ENCODE results near the gene SENP7.
A peak's percentile ranks its signal among the peaks of the same experiment; 100 is the strongest.

Gene SENP7

DNA sequence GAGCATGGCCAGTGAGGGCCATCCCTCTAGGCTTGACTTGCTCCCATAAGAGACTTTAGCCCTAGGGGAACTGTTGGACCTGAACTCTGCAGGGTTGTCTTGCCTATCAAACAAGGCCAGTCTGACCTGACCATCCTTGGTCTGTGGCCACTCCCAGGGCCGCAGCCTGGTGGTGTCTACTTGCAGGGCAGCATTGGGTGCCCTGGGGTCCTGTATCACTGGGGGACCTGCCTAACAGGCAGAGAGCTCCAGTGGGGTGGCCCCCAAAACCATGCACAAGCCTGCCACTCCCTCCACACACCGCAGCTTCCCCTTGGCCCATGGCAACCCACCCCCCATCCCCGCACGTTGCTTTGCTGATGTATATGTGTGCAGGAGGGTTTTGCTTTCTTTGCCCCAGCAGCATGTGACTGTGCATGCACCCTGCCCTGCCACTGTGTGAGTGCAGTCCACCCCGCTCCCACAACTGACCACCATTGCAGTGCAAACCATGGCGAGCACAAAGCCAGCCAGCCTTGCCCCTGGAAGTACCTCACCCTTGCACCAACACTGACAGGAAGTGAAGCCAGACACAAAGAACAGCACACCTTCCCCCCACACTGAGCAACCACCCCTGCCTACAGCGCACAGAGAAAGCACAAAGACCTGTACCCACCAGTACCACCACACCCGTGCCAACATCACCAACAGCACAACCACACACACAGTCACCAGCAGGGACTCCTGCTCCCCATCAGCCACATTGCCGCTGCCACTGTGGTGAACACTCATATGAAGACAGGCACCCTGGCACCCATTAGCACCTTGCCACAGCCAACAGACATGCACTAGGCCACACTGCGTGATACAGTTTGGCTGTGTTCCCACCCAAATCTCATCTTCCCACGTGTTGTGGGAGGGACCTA lies 88.8 kb downstream of the SENP7 start:
- DNase-seq, result no peak

DNA sequence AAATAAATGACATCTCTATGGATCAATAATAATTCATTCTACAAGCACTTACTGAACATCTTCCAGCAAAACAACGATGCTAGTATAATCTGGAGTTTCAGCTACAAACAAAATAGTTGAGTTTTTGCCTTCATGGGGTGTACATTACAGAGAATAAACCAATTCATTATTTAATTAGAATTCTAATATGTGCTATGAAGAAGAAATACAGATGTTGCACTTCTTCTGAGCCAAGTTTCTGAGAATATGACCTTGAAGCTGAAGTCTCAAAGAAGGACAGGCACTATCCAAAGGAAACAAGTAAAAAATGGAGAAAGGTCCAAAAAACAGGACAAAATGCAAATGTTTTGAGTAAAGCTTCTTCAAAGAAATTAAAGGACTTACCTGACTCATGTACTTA lies 94.2 kb downstream of the SENP7 start:
- DNase-seq, result no peak

DNA sequence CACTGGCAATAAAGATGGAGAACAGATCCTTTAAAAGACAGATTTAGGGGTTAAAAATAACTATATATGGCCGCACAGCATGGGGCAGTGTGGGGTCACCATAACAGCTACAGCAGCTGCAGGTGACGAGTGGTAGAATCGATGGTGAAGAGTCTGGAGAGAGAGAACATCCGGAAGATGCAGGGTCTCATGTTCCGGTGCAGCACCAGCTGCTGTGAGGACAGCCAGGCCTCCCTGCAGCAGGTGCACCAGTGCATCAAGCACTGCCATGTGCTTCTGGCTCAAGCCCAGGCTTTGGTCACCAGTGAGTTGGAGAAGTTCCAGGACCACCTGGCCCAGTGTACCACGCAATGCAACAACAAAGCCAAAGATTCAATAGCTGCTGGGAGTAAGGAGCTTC lies 98.9 kb downstream of the SENP7 start:
- no peak for DNase-seq

DNA sequence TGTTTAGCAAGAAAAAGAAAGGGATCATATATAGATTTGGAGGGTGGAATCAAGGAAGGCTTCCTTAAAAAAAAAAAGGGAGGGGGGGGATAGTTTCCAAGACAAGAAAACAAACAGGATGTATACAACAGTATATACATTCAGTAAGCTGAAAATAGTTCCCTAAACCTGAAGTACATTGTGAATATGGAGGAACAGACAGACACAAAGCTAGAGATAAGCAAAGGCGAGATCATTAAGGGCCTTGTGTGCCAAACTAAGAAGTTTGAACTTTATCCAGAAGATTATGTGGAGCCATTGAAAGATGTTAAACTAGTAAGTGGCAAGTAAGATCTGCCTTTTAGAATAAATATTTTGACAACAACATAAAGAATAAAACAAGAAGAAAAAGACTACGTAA lies 99.4 kb downstream of the SENP7 start:
- DNase-seq, result no peak

DNA sequence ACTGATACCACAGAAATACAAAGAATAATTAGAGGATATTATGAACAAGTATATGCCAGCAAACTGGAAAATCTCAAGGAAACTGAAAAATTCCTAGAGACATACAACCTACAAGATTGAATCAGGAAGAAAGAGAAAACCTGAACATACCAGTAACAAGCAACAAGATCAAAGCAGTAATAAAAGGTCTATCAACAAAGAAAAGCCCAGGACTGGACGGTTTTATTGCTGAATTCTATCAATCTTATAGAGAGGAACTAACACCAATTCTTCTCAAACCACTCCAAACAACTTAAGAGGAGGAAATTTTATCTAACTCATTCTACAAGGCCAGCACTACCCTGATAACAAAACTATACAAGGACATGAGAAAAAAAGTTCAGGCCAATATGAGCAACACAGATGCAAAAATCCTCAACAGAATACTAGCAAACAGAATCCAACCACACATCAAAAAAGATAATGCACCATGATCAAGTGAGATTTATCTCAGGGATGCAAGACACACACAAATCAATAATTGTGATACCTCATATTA lies 121.5 kb downstream of the SENP7 start:
- no peak for DNase-seq

DNA sequence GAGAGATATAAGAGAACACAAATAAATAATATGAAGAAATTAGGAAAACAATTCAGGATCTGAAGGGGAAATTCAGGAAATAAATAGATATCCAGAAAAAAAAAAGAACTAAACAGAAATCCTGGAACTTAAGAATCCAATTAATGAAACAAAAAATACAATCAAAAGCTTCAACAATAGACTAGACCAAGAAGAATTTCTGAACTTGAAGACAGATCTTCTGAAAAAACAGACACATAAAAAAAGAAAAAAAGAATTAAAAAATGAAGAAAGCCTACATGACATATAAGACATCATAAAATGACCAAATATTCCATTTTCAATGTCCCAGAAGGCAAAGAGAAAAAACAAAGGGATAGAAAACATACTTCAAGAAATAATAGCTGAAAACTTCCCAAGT lies 124.3 kb downstream of the SENP7 start:
- DNase-seq, result no peak

DNA sequence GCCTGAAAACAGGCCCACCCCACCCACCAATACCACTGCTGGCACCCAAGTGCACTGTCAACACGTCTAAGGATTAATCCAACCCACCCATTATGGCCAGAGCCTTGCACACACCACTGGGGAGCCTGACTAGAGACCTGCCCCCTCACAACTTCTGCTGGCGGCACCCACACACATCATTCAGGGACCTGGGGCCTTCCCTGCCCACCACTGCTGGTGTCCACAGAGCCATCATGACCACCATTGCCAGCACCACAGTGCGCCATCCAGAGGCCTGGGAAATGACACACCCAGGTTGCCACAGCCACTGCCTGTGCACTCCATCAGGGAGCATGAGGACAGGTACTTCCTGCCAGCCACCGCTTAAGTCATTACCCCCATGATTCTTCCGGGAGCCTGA lies 125.7 kb downstream of the SENP7 start:
- DNase-seq, result no peak

DNA sequence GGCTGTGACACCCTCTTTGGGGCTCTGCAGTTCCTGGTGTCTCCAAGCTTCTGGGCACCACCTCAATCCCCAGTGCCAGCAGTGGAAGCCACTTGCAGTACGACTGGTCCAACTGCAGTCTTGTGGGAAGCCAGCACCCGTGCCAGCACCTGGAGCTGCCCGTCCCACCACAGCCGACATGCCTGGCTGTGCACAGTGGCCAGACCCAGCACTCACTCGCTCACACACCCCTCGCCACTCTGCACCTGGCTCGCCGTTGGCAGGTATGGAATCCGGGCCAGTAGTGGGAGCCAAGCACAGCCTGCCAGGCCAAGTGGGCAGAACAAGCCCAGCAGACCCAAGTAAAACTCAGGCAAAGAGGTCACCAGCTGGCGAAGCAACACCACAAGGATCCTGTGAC lies 128.6 kb downstream of the SENP7 start:
- DNase-seq, result no peak

DNA sequence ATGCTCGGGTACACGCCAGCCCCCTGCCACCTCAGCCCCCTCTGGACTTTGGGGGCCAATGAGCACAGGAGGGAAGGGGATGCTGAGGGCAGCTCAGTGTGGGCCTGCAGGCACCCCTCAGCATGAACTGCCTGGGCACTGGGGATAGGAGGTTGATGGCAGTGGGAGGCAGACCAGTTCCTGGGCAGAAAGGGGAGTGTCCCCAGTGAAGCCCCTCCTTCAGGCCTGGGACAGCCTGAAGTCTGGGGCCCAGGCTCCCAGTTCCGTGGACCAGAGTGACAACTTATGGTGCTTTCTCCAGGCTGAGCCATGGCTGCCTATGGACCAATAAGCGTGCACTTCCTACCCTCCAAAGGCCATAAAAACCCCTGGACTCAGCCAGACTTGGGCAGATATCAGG lies 129.4 kb downstream of the SENP7 start:
- DNase-seq, result no peak

DNA sequence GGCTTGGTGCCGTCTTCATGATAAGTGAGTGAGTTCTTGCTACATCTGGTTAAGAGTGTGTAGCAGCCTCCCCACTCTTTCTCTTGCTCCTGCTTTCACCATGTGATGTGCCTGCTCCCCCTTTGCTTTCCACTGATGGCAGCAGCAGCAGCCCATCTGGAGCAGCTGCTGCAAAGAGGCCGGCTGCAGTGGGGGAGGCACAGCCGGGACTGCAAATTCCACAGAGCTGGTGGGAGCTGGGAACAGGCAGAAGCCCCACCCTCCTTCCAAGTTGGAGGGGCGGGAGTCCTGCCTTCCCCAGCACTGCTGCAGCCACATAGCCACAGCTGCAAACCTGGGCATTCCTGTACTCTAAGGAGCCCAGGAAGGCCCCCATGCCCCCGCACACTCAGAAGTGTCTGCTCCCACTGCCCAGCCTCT lies 129.8 kb downstream of the SENP7 start:
- no peak for DNase-seq

DNA sequence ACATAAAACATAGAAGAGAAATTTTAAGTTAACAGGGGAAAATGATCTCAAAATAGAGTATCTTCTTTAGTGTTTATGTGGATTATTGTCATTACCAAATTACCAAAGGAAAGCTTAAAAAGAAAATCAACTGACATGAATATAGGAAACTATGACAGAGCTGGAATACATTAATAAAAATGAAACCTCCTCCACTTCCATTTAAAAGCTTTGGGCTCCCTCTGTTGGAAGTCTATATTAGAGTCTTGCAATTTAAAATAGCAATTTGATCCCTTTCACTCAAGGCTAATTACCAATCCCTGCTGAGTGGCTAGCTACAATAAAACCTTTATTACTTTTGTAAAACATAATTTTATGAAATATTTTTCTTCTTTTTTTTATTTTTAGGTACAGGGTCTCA lies 131.2 kb downstream of the SENP7 start:
- DNase-seq, result peak; percentile 3

DNA sequence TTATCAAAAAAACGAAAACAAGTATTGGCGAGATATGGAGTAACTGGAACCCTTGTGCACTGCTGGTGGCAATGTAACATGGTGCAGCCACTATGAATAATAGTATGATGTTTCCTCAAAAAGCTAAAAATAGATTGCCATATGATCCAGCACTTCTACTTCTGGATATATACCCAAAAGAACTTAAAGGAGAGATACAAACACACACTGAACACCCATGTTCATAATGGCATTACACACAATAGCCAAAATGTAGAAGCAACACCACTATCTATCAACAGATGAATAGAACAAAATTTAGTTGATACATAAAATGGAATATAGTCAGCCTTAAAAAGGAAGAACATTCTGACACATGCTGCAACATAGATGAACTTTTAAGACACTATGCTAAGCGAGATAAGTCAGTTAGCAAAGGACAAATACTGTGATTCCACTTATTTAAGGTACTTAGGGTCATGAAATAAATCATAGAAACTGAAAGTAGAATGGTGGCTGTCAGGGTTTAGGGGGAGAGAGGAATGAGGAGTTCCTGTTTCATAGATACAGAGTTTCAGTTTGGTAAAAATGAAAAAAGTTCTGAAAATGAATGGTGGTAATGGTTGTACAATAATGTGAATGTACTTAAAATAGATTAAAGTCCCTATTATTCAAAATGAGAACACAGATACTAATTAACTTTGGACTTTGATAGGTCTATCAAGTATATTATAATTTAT lies 133.2 kb downstream of the SENP7 start:
- peak; percentile 27 for DNase-seq

DNA sequence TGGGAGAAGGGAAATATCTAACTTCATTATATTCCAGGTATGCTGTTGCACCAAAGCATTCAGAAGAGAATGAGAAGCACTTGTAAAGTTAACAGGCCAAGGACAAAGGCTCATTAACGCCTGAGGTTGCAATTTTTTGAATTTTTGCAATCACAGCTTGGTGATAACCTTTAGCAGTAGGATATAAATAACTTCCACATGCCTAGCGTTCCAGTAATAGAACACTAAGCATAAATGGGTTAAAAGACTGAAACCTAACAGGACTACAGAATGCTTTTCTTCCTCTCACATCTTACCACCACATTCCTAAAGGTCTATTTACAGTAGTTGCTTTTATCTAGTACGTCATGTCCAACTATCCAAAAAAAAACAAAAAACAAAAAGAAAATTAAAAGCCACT lies 135.2 kb downstream of the SENP7 start:
- no peak for DNase-seq

DNA sequence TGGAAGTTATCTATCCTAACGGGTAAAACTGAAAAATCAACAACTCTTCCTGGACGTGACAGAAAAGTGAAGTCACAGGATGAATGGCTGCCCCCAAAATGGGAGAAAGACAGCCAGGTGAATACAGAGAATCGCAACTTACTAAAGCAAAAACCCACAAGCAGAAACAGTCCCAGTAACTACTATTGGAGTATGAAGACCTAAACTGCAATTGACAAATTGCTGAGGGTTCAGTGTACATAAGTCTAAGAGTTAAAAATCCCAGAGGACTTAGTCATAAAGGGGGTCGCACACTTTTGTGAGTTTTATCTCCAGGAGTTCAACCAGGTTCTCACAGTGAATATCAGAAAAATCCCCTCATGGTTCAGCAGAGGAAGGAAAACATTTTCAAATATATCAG lies 135.8 kb downstream of the SENP7 start:
- DNase-seq, result no peak

DNA sequence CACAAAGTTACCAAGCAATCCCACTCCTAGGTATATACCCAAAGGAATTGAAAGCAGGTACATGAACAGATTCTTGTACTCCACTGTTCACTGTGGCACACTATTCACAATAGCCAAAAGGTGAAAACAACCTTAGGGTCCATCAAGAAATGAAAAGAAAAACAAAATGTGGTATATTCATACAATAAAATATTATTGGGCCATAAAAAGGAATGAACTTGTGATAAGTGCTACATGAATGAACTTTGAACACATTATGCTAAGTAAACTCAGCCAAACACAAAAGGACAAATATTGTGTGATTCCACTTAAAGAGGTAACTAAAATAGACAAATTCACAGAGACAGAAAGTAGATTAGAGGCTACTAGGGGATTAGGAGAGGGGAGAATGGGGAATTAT lies 137.4 kb downstream of the SENP7 start:
- DNase-seq, result no peak

DNA sequence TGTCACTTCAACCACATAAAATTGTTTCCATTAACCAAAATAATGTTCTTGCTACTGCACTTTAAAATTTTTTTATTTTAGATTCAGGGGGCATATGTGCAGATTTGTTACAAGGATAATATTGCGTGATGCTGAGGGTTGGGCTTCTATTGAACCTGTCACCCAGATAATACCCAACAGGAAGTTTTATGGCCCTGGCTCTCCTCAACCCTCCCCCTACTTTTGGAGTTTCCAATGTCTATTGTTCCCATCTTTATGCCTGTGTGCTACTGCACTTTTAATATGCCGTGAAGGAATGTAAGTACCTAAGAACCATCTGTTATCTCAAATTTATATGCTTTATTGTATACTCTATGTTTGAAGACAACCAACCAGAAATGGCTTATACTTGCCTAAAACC lies 150.6 kb downstream of the SENP7 start:
- DNase-seq, result no peak

DNA sequence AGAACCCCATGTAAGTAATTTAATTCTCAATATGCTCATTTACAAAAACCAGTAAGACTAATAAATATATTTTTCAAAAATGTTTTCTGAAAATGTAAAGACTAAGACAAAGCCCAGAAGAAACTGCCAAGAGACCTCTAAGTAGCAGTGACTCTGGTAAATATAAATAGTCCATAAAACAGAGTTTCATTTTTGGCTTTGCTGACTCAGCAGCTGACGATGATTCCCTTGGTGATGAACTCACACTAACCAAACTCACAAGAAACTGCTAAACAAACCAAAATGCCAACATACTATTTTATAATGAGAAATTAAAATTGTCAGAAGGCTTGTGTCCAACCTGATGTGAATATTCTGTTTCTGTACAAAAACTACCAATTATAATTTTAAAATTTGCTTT lies 161.2 kb downstream of the SENP7 start:
- no peak for DNase-seq

DNA sequence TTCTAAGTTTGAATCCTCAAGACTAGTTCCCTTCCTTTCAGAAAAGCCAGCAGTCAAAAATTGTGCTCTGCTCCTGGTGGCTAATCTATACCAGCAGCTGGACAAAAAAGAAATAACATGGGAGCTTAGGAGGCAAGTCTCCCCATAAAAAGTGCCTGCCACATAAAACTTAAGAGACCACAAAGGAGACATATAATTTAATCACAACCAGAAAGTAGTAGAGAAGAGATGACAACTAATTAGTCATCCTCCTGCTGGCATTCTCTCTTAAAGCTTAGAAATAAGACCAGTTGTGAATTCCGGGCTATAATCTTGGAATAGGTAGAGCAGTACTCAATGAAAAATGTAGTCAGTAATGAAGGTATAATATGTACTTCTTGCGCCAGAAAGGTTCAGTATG lies 172.4 kb downstream of the SENP7 start:
- DNase-seq, result no peak

DNA sequence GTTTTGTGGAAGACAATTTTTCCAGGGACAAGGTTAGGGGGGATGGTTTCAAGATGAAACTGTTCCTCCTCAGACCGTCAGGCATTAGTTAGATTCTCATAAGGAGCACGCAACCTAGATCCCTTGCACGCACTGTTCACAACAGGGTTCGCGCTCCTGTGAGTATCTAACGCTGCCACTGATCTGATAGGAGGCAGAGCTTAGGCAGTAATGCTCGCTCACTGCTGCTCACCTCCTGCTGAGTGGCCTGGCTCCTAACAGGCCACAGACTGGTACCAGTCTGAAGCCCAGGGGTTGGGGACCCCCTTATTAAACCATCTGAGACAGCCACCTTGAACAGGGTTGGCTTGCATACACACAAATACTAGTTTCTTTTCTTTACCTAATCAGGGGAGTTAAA lies 179.1 kb downstream of the SENP7 start:
- DNase-seq, result no peak

DNA sequence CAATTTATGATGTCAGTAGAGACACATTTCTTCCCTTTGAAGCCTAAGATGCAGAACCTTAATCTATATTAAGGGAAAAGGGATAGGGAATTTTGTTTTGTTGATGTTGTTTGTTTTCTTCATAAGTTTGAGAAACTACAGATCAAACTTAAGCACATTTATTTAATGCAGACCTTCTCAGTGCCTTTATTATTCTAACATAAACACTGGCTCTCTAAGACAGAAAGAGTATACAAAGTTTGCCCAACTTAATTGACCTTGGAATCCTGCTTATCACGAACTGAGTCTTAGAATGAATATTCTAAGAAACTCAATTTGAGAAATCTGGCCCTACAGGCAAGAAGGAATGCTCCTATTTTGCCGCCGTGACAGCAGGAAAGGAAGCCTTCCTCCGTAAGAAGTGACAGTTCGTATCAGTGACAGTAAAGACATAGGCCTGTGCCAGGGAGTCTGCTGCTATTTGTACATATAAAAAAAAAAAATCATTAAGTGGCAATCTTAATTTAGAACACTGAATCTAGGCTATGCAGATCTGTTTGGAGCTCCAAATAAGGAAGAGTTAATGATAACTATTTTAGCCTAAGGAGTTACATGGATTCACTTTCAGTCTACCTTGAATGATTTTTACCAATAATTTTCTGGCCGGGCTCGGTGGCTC lies 183.9 kb downstream of the SENP7 start:
- DNase-seq, result no peak

DNA sequence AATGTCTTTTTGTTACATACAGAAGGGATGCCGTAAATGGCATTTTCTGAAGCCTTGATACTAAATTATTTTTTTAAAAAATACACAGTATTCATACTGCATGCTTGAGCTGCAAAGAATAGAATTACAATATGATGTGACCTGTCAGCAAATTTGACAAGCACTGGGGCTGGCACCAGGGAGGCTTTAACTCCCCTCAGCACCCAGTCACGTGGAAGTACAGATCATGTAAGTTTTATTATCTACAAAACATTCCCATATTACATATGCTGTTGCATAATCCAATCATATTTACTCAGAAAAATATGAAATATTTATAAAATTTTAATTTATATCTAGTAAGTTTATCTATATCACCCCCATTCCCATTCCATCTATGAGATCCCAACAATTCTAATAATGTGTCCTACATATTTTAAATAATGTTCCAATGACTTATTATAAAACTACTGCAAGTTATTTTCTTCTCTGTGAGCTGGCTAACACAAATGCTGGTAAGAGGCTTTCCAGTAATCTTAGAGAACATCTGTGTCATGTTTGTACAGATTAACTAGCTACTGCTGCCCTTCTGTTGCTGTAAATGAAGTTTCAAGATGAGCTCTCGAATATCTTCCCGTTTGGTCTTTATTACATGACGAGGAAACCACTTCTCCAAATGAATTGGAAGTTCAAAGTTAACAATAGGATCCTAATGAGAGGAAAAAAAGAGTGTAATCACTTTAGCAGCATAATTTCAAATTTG lies 187.4 kb downstream of the SENP7 start:
- DNase-seq, result no peak

DNA sequence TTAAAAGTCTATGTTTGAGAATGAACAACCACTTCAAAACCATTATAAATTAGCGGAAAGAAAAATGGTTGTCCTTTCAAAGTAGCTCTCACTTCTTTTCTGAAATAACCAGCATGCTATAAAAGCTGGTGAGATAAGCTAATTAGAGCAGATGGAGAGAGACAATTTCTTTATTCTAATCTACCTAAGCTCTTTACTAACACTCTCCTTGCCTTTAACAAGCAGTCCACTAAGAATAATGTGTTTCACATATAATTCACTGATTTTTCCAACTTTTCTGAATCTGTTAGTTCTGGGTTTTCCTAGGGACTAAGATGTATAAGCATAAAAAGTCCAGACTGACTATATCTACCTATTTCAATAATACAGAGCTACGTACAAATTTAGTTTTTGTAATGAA lies 192.5 kb downstream of the SENP7 start, which contains the start of gene IMPG2:
Gene IMPG2 (minus strand): TSS at position 101 of the 400 bp plus-strand sequence. CDS start 203 bp downstream, outside the sequence.
- DNase-seq, result no peak

DNA sequence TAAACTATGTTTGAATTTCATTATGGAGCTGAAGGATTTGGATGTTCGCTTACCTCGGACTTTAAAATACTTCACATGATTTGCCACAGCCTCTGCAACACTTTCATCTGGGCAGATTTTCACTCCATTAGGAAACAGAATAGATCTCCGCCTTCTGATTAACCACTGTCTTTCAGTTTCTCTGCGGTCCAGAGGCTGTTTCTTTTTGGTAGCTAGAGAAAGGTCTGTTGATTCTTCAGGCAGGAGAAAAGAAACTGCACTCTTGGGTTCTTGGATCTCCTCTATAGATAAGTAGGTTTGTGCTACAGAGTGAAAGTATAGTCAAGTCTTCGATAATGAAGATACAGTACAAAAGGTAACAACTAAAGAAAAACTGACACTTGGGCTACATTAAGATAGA lies 193.5 kb downstream of the SENP7 start:
- DNase-seq, result no peak

Data from GDM1 (cell line).